HG02763 (cell line): ENCODE results near the gene CCNY.

Source experiments
- ATAC-seq: cut with Tn5 transposase; IDR thresholded peaks from one replicate; pipeline ENCODE4 v1.9.1; 2021; ENCODE audit warnings: mild to moderate bottlenecking, moderate library complexity; ENCODE audit not compliant: unreplicated experiment

The CCNY gene

GRCh38 chr10:35448687-35449662 is 112.7 kb downstream of the CCNY start:
- no peak for ATAC-seq

GRCh38 chr10:35449944-35450343 is 113.6 kb downstream of the CCNY start:
- no peak for ATAC-seq

- ATAC-seq, result peak; percentile 96
Observed at GRCh38 chr10:35451151-35452016, 115.1 kb downstream of the CCNY start.

- ATAC-seq, result no peak
Observed at GRCh38 chr10:35452171-35452570, 115.9 kb downstream of the CCNY start.

GRCh38 chr10:35452847-35453246 is 116.5 kb downstream of the CCNY start:
- no peak for ATAC-seq

- ATAC-seq, result no peak
Observed at GRCh38 chr10:35453855-35454532, 117.7 kb downstream of the CCNY start.

GRCh38 chr10:35456153-35456720 is 119.9 kb downstream of the CCNY start:
- ATAC-seq, result no peak

- no peak for ATAC-seq
Observed at GRCh38 chr10:35456784-35457183, 120.5 kb downstream of the CCNY start.

GRCh38 chr10:35458500-35459448 is 122.5 kb downstream of the CCNY start:
- ATAC-seq, result no peak

GRCh38 chr10:35459449-35459847 is 123.1 kb downstream of the CCNY start:
- ATAC-seq, result no peak

GRCh38 chr10:35460852-35461460 is 124.6 kb downstream of the CCNY start:
- ATAC-seq, result no peak

- peak; percentile 84 for ATAC-seq
Observed at GRCh38 chr10:35462491-35462934, 126.2 kb downstream of the CCNY start.

- ATAC-seq, result no peak
Observed at GRCh38 chr10:35463105-35463867, 127.0 kb downstream of the CCNY start.

- no peak for ATAC-seq
Observed at GRCh38 chr10:35463878-35464277, 127.6 kb downstream of the CCNY start.

- ATAC-seq, result no peak
Observed at GRCh38 chr10:35464825-35465456, 128.6 kb downstream of the CCNY start.

- no peak for ATAC-seq
Observed at GRCh38 chr10:35465673-35466072, 129.4 kb downstream of the CCNY start.

- no peak for ATAC-seq
Observed at GRCh38 chr10:35466170-35466569, 129.9 kb downstream of the CCNY start.

- ATAC-seq, result no peak
Observed at GRCh38 chr10:35466661-35467060, 130.4 kb downstream of the CCNY start.
